Loucy (cell line): ENCODE measurements around the gene CDKN2B-AS1.

Experiments
- H2AFZ ChIP-seq: fragments of 200-600 bp; sonication (generic); 2 replicates; pipeline ENCODE4 v1.6.0; 2016; ENCODE audit warnings: antibody characterized with exemption, mild to moderate bottlenecking, low read length, moderate library complexity
- H3F3A ChIP-seq: fragments of 200-600 bp; 2 replicates; pipeline ENCODE4 v1.6.0; 2016; ENCODE audit warnings: antibody characterized with exemption, low read depth, mild to moderate bottlenecking
- H3K27me3 ChIP-seq: fragments of 200-600 bp; sonication (generic); 2 replicates; pipeline ENCODE4 v1.6.1; 2014; ENCODE audit warnings: low read length, mild to moderate bottlenecking; ENCODE audit not compliant: insufficient read depth, poor library complexity, severe bottlenecking
- H3K36me3 ChIP-seq: fragments of 200-600 bp; sonication (generic); 2 replicates; pipeline ENCODE4 v1.6.1; 2016; ENCODE audit warnings: low read length; ENCODE audit not compliant: insufficient read depth
- H3K4me1 ChIP-seq: fragments of 200-600 bp; sonication (generic); 2 replicates; pipeline ENCODE4 v1.5.1; 2014; ENCODE audit warnings: low read length, mild to moderate bottlenecking; ENCODE audit not compliant: insufficient read depth, poor library complexity, severe bottlenecking
- H3K4me2 ChIP-seq: fragments of 200-600 bp; sonication (generic); 2 replicates; pipeline ENCODE4 v1.6.0; 2014; ENCODE audit warnings: antibody characterized with exemption, low read length, low read depth, mild to moderate bottlenecking; ENCODE audit not compliant: poor library complexity, severe bottlenecking
- H3K4me3 ChIP-seq: fragments of 200-600 bp; sonication (generic); 2 replicates; pipeline ENCODE4 v1.5.1; 2014; ENCODE audit warnings: low read length, mild to moderate bottlenecking, mixed read lengths; ENCODE audit not compliant: poor library complexity, severe bottlenecking
- H3K79me2 ChIP-seq: fragments of 200-600 bp; sonication (generic); 2 replicates; pipeline ENCODE4 v1.6.1; 2014; ENCODE audit warnings: low read length; ENCODE audit not compliant: insufficient read depth
- H3K9ac ChIP-seq: fragments of 200-600 bp; sonication (generic); 2 replicates; pipeline ENCODE4 v1.6.0; 2014; ENCODE audit warnings: mild to moderate bottlenecking, low read depth, low read length, moderate library complexity; ENCODE audit not compliant: poor library complexity, severe bottlenecking
- H3K9me2 ChIP-seq: fragments of 200-600 bp; sonication (generic); replicated peaks from 2 replicates; pipeline ENCODE4 v1.6.1; 2016; ENCODE audit warnings: low read depth, low read length, mixed read lengths
- H3K9me3 ChIP-seq: fragments of 200-600 bp; sonication (generic); 2 replicates; pipeline ENCODE4 v1.6.1; 2014; ENCODE audit warnings: mild to moderate bottlenecking, antibody characterized with exemption, low read length, low read depth; ENCODE audit not compliant: insufficient read depth
- H4K20me1 ChIP-seq: fragments of 200-600 bp; sonication (generic); 2 replicates; pipeline ENCODE4 v1.6.0; 2014; ENCODE audit warnings: antibody characterized with exemption, low read length, mild to moderate bottlenecking; ENCODE audit not compliant: insufficient read depth, poor library complexity, severe bottlenecking
- EZH2phosphoT487 ChIP-seq: fragments of 200-600 bp; IDR thresholded peaks from 2 replicates; pipeline ENCODE4 v1.6.1; 2018; ENCODE audit warnings: antibody characterized with exemption, mild to moderate bottlenecking, moderate library complexity, borderline replicate concordance
- TF ChIP-seq, protein P1 (sequence below): fragments of 200-600 bp; sonication (generic); conservative IDR thresholded peaks from 2 replicates; pipeline ENCODE4 v1.5.1; 2014; ENCODE audit warnings: mild to moderate bottlenecking, antibody characterized with exemption, low read length

Gene CDKN2B-AS1

GRCh38 chr9:22120159-22120549 is 125.6 kb downstream of the CDKN2B-AS1 start:
- no peaks in the 10 kb centered on the region for H4K20me1 ChIP-seq
- H3K9me2 ChIP-seq: no peaks in the 10 kb centered on the region
- H3K27me3 ChIP-seq: no peaks in the 10 kb centered on the region
- no peak overlapping the region for H3K4me3 ChIP-seq
- H3K36me3 ChIP-seq: no peaks in the 10 kb centered on the region
- no peak for TF ChIP-seq EZH2phosphoT487
- TF ChIP-seq, protein P1, sequence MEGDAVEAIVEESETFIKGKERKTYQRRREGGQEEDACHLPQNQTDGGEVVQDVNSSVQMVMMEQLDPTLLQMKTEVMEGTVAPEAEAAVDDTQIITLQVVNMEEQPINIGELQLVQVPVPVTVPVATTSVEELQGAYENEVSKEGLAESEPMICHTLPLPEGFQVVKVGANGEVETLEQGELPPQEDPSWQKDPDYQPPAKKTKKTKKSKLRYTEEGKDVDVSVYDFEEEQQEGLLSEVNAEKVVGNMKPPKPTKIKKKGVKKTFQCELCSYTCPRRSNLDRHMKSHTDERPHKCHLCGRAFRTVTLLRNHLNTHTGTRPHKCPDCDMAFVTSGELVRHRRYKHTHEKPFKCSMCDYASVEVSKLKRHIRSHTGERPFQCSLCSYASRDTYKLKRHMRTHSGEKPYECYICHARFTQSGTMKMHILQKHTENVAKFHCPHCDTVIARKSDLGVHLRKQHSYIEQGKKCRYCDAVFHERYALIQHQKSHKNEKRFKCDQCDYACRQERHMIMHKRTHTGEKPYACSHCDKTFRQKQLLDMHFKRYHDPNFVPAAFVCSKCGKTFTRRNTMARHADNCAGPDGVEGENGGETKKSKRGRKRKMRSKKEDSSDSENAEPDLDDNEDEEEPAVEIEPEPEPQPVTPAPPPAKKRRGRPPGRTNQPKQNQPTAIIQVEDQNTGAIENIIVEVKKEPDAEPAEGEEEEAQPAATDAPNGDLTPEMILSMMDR: no peak
- no peak overlapping the region for H3K4me2 ChIP-seq
- no peaks in the 10 kb centered on the region for H3F3A ChIP-seq
- no peak overlapping the region for H2AFZ ChIP-seq
- no peaks in the 10 kb centered on the region for H3K79me2 ChIP-seq
- H3K9me3 ChIP-seq: no peaks in the 10 kb centered on the region
- no peaks in the 10 kb centered on the region for H3K4me1 ChIP-seq
- H3K9ac ChIP-seq: no peak overlapping the region

DNA sequence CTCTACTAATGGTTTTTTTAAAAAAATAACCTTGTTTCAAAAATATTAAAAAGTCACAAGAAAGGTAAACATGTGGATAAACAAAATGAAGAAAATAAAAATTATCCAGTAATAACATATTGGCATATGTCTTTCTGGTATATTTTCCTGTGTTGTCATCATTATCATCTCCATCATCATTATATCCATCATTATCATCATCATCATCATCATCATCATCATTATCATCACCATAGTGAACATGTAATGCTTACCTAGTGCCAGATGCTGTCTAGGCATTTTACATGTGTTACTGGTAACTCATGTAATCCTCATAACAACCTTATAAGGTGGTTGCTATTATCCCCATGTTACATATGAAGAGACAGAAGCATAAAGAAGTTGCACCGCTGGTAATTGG is 126.0 kb downstream of the CDKN2B-AS1 start:
- H4K20me1 ChIP-seq: no peaks in the 10 kb centered on the region
- no peaks in the 10 kb centered on the region for H3K27me3 ChIP-seq
- H3K9me3 ChIP-seq: no peaks in the 10 kb centered on the region
- no peaks in the 10 kb centered on the region for H3K79me2 ChIP-seq
- no peak overlapping the region for H3K4me2 ChIP-seq
- no peaks in the 10 kb centered on the region for H3K9me2 ChIP-seq
- H3F3A ChIP-seq: no peaks in the 10 kb centered on the region
- no peak overlapping the region for H2AFZ ChIP-seq
- H3K4me3 ChIP-seq: no peak overlapping the region
- TF ChIP-seq, protein P1: no peak
- no peak for TF ChIP-seq EZH2phosphoT487
- no peaks in the 10 kb centered on the region for H3K36me3 ChIP-seq
- no peaks in the 10 kb centered on the region for H3K4me1 ChIP-seq
- no peak overlapping the region for H3K9ac ChIP-seq

DNA sequence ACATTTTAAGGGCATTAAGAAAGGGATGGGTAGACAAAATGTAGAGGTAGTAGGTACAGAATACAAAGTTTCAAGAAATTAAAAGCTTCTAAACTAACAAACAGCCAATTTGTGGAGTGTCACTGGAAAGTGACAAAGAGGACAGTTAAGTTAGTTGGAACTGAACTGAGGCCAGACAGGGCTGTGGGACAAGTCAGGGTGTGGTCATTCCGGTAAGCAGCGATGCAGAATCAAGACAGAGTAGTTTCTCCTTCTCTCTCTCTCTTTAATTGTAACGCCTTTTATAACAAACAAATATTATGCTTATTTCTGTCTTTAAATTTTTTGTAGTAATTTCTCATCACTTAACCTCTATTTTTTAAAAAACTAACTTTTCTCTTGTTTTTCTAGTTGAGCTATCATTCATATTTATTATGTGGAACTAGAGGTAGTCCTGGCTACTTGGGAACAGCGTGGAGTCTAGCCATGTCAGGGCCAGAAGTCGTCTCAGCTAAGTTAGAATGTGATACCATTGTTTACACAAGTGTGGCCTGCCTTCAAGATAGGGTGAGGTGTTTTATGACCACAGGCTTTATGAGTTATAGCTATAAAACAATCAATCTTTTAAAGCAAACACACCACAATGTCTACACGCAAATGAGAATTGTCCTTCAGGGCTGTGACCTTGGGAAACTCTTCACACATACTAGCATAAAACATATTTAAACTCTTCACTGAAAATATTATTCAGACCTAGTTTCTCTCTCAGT is 129.8 kb downstream of the CDKN2B-AS1 start:
- H3F3A ChIP-seq: no peaks in the 10 kb centered on the region
- no peak overlapping the region for H3K4me2 ChIP-seq
- H3K9me2 ChIP-seq: no peaks in the 10 kb centered on the region
- no peaks in the 10 kb centered on the region for H3K36me3 ChIP-seq
- TF ChIP-seq, protein P1: no peak
- no peak for TF ChIP-seq EZH2phosphoT487
- no peak overlapping the region for H3K4me3 ChIP-seq
- H3K79me2 ChIP-seq: no peaks in the 10 kb centered on the region
- H3K9me3 ChIP-seq: no peaks in the 10 kb centered on the region
- no peaks in the 10 kb centered on the region for H4K20me1 ChIP-seq
- no peaks in the 10 kb centered on the region for H3K27me3 ChIP-seq
- H3K4me1 ChIP-seq: no peaks in the 10 kb centered on the region
- H2AFZ ChIP-seq: no peak overlapping the region
- H3K9ac ChIP-seq: no peak overlapping the region
